CD14-positive monocyte (primary cell): ENCODE measurements around the gene PTPRN. TPM values are rescaled to one million over a fixed set of nuclear protein-coding genes. Genes with fewer than 3 reads are reported as not detected.

Source experiments
- DNase-seq, 3 donors: peaks; one replicate each; pipeline ENCODE4 v3.0.0-alpha.2; 2011 to 2022
- H2AFZ ChIP-seq: 2 replicates; pipeline ENCODE4 v1.6.0; 2012; ENCODE audit warnings: mild to moderate bottlenecking, low read depth, low read length, inconsistent platforms; ENCODE audit not compliant: insufficient read depth, poor library complexity, severe bottlenecking
- H3K27ac ChIP-seq, 2 donors: 1 replicate in 1 of 2; 2 replicates in 1 of 2; pipeline ENCODE4 v1.5.1; 2012 to 2013; ENCODE audit warnings: low read length in 2 of 2, control low read depth in 1 of 2, inconsistent platforms in 1 of 2, low read depth in 1 of 2, mild to moderate bottlenecking in 1 of 2
- H3K27me3 ChIP-seq, 2 donors: one replicate each; pipeline versions ENCODE4 v1.6.0 to v1.6.1; 2011 to 2013; ENCODE audit warnings: low read length in 2 of 2; ENCODE audit not compliant: control insufficient read depth in 2 of 2, insufficient read depth in 2 of 2
- H3K36me3 ChIP-seq, 2 donors: replicated peaks in 1 of 2; 1 replicate in 1 of 2; 2 replicates in 1 of 2; pipeline versions ENCODE4 v1.5.1 to v1.6.1; 2012 to 2013; ENCODE audit warnings: low read length in 2 of 2, control low read depth in 1 of 2, inconsistent platforms in 1 of 2, mild to moderate bottlenecking in 1 of 2; ENCODE audit not compliant: insufficient read depth in 2 of 2, control insufficient read depth in 1 of 2
- H3K4me1 ChIP-seq, 2 donors: 1 replicate in 1 of 2; 2 replicates in 1 of 2; pipeline versions ENCODE4 v1.5.1 to v1.6.1; 2012 to 2013; ENCODE audit warnings: low read length in 2 of 2, control low read depth in 1 of 2, inconsistent platforms in 1 of 2, mild to moderate bottlenecking in 1 of 2, moderate library complexity in 1 of 2; ENCODE audit not compliant: insufficient read depth in 2 of 2, control insufficient read depth in 1 of 2
- H3K4me2 ChIP-seq: replicated peaks from 2 replicates; pipeline ENCODE3; 2012; ENCODE audit warnings: low read length, moderate library complexity, mild to moderate bottlenecking; ENCODE audit not compliant: poor library complexity, severe bottlenecking; ENCODE audit errors: extremely low read depth
- H3K4me3 ChIP-seq, 3 experiments: fragments of 200-600 bp in 1 of 3; sonication (generic) in 1 of 3; replicated peaks in 1 of 3; 1 replicate in 2 of 3; 2 replicates in 1 of 3; pipeline ENCODE4 v1.5.1; 2011 to 2013; ENCODE audit warnings: low read length in 3 of 3, mild to moderate bottlenecking in 3 of 3, control low read depth in 2 of 3, low read depth in 2 of 3, inconsistent platforms in 1 of 3, moderate library complexity in 1 of 3
- H3K79me2 ChIP-seq: 2 replicates; pipeline ENCODE4 v1.6.0; 2012; ENCODE audit warnings: mild to moderate bottlenecking, control low read depth, inconsistent platforms, low read length, moderate library complexity; ENCODE audit not compliant: insufficient read depth
- H3K9ac ChIP-seq: 2 replicates; pipeline ENCODE4 v1.6.0; 2017; ENCODE audit warnings: low read length, mild to moderate bottlenecking; ENCODE audit not compliant: insufficient read depth, poor library complexity, severe bottlenecking
- H3K9me3 ChIP-seq, 2 donors: replicated peaks in 1 of 2; 1 replicate in 1 of 2; 2 replicates in 1 of 2; pipeline versions ENCODE4 v1.5.1 to v1.6.1; 2012 to 2013; ENCODE audit warnings: low read length in 2 of 2, control low read depth in 1 of 2; ENCODE audit not compliant: control insufficient read depth in 1 of 2, insufficient read depth in 1 of 2
- H4K20me1 ChIP-seq: 2 replicates; pipeline ENCODE4 v1.6.0; 2012; ENCODE audit warnings: mild to moderate bottlenecking, low read length, control low read depth, moderate library complexity; ENCODE audit not compliant: insufficient read depth
- H3K27ac Mint-ChIP-seq, 7 donors: one replicate each; pipeline ENCODE4 v1.8.0; 2020; ENCODE audit warnings: mild to moderate bottlenecking in 7 of 7, mixed read lengths in 7 of 7, moderate library complexity in 6 of 7, inconsistent platforms in 2 of 7
- H3K27me3 Mint-ChIP-seq, 3 donors: one replicate each; pipeline ENCODE4 v1.8.0; 2021 to 2022; ENCODE audit warnings: low read depth in 3 of 3, mild to moderate bottlenecking in 3 of 3, mixed read lengths in 3 of 3, moderate library complexity in 3 of 3, inconsistent platforms in 1 of 3
- H3K36me3 Mint-ChIP-seq, 2 donors: one replicate each; pipeline ENCODE4 v1.8.0; 2020; ENCODE audit warnings: mixed read lengths in 2 of 2, inconsistent platforms in 1 of 2, mild to moderate bottlenecking in 1 of 2
- H3K4me1 Mint-ChIP-seq: one replicate; pipeline ENCODE4 v1.8.0; 2020; ENCODE audit warnings: mild to moderate bottlenecking, mixed read lengths
- H3K4me3 Mint-ChIP-seq, 2 donors: one replicate each; pipeline ENCODE4 v1.8.0; 2020; ENCODE audit warnings: mild to moderate bottlenecking in 2 of 2, mixed read lengths in 2 of 2, moderate library complexity in 1 of 2
- H3K9me3 Mint-ChIP-seq, 7 donors: one replicate each; pipeline ENCODE4 v1.8.0; 2020 to 2022; ENCODE audit warnings: mixed read lengths in 7 of 7, mild to moderate bottlenecking in 6 of 7, moderate library complexity in 6 of 7, inconsistent platforms in 2 of 7
- CTCF ChIP-seq: fragments of 200-600 bp; IDR thresholded peaks from one replicate; pipeline ENCODE4 v1.8.0; 2022; ENCODE audit warnings: antibody characterized with exemption, mild to moderate bottlenecking
- WGBS: methylation state at CpG from one replicate; pipeline ENCODE4 v1.1.5; 2013; ENCODE audit warnings: missing lambda C conversion rate; ENCODE audit not compliant: insufficient coverage; 5-methylcytosine and 5-hydroxymethylcytosine counted together
- intact Hi-C, 2 donors: fragments of 100-400 bp; cut with micrococcal nuclease; formaldehyde crosslinking; loops; one replicate each; pipeline versions ENCODE4 v1.15.0 to v1.15.1; 2023
- polyA plus RNA-seq, 3 donors: library from polyadenylated mRNA; depleted of rRNA in 1 of 3; unstranded in 2 of 3; stranded (reverse) in 1 of 3; fragments of 300-500 nt in 2 of 3; fragments of >200 nt in 1 of 3; fragmentation: Illumina TruSeq in 2 of 3; gene quantifications; 1 replicate in 2 of 3; 2 replicates in 1 of 3; pipeline ENCODE4 v1.2.3, GENCODE V29; 2012 to 2021

Gene PTPRN
- polyA plus RNA-seq, 3 donors, result not detected

GRCh38 chr2:219356834-219357233, 47.6 kb upstream of the PTPRN start:
- Mint-ChIP-seq H3K36me3 (peaks cover 0 to 4% of the 10 kb centered on the region in 2 donors), H3K9me3 (peaks cover 0 to 9% (median 0%) of the 10 kb centered on the region in 7 donors), H3K4me3 (no peak overlapping the region), H3K27ac (peak overlapping the region in 5 of 7 donors; percentile 41 to 79 (median 60)), H3K27me3 (peaks cover 20 to 31% (median 24%) of the 10 kb centered on the region in 3 donors), H3K4me1 (peaks cover 31% of the 10 kb centered on the region)
- no CpG with 5 or more reads among the region's 1 CpG for WGBS
- DNase-seq, result peak; percentile 62 to 81 (median 73)
- no peaks in the 10 kb centered on the region for H3K9me3 ChIP-seq
- intact Hi-C loops, result no loop called here
- no peaks in the 10 kb centered on the region for H3K79me2 ChIP-seq
- H3K27ac ChIP-seq, result peak overlapping the region in 1 of 2 donors; percentile 32
- no peak for TF ChIP-seq CTCF
- H2AFZ ChIP-seq, result no peak overlapping the region
- no peaks in the 10 kb centered on the region for H4K20me1 ChIP-seq
- H3K4me1 ChIP-seq, result peaks cover 27 to 33% of the 10 kb centered on the region in 2 donors
- peak overlapping the region in 1 of 3 experiments; percentile 30 for H3K4me3 ChIP-seq
- peak overlapping the region; percentile 20 for H3K4me2 ChIP-seq
- peaks cover 9 to 14% of the 10 kb centered on the region in 2 donors for H3K27me3 ChIP-seq
- H3K9ac ChIP-seq, result no peak overlapping the region
- H3K36me3 ChIP-seq, result no peaks in the 10 kb centered on the region

GRCh38 chr2:219354582-219354981, 45.4 kb upstream of the PTPRN start:
- H4K20me1 ChIP-seq, result no peaks in the 10 kb centered on the region
- intact Hi-C loops, result no loop called here
- H3K9me3 Mint-ChIP-seq, result peaks cover 0 to 9% (median 0%) of the 10 kb centered on the region in 7 donors
- H3K4me1 ChIP-seq, result peaks cover 30 to 33% of the 10 kb centered on the region in 2 donors
- no peaks in the 10 kb centered on the region for H3K79me2 ChIP-seq
- WGBS, result 35% methylated on average over 3 of the region's 4 CpGs
- TF ChIP-seq CTCF, result no peak
- H3K9me3 ChIP-seq, result no peaks in the 10 kb centered on the region
- H3K9ac ChIP-seq, result no peak overlapping the region
- H2AFZ ChIP-seq, result no peak overlapping the region
- peaks cover 5 to 24% of the 10 kb centered on the region in 2 donors for H3K27me3 ChIP-seq
- no peaks in the 10 kb centered on the region for H3K36me3 ChIP-seq
- no peaks in the 10 kb centered on the region for H3K36me3 Mint-ChIP-seq
- peak overlapping the region in 1 of 7 donors; percentile 50 for H3K27ac Mint-ChIP-seq
- H3K27ac ChIP-seq, result no peak overlapping the region
- DNase-seq, result no peak
- H3K27me3 Mint-ChIP-seq, result peaks cover 22 to 34% (median 34%) of the 10 kb centered on the region in 3 donors
- peaks cover 36% of the 10 kb centered on the region for H3K4me1 Mint-ChIP-seq
- H3K4me3 ChIP-seq, result no peak overlapping the region
- no peak overlapping the region for H3K4me2 ChIP-seq
- no peak overlapping the region for H3K4me3 Mint-ChIP-seq
